SW480 (cell line): ENCODE measurements around the gene FKBP5.
A peak's percentile ranks its signal among the peaks of the same experiment; 100 is the strongest.
"Not testable (repeated sequence)": the region's sequence is repeated elsewhere in the genome, so short reads cannot be mapped to it uniquely, and the experiment has no call there.

Source experiments
- DNase-seq: peaks from one replicate; pipeline ENCODE4 v3.0.0-alpha.2; 2016; ENCODE audit warnings: low spot score

The FKBP5 gene

DNA sequence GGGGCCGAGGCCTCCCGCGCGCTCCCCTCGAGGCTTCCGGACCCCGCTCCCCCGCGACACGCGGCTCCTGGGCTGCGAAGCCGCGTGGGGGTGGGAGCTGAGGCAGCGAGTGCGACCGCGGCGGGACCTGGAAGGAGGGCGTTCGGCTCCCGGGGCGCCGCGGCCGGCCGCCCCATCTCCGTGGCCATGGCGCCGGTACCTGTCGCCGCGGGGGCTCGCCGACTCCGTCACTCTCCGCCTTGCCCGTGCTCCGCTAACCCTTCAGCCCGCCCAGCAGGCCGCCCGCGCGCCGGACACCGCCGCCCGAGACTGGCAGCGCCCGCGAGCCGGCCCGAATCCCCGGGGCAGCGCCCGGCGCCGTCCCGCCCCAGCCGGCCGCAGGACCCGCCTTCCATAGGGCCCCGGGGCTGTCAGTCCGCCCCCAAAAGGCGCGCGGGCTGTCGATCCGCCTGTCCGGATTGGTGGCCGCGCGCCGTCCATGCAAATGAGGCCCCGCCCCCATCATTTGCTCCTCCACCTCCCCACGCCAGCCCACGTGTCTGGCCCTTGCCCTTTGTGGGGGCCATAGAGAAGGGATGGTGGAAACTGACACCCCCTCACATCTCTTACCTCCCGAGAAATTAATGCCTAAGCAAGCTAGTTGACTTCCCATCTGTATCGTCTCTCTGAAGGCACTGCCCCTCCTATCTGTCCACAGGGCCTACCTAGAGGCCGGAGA is at the start of gene FKBP5:
Gene FKBP5 (minus strand): TSS at position 311 of the 718 bp plus-strand sequence. CDS start 46,091 bp downstream, outside the sequence.
- DNase-seq: peak; percentile 83

DNA sequence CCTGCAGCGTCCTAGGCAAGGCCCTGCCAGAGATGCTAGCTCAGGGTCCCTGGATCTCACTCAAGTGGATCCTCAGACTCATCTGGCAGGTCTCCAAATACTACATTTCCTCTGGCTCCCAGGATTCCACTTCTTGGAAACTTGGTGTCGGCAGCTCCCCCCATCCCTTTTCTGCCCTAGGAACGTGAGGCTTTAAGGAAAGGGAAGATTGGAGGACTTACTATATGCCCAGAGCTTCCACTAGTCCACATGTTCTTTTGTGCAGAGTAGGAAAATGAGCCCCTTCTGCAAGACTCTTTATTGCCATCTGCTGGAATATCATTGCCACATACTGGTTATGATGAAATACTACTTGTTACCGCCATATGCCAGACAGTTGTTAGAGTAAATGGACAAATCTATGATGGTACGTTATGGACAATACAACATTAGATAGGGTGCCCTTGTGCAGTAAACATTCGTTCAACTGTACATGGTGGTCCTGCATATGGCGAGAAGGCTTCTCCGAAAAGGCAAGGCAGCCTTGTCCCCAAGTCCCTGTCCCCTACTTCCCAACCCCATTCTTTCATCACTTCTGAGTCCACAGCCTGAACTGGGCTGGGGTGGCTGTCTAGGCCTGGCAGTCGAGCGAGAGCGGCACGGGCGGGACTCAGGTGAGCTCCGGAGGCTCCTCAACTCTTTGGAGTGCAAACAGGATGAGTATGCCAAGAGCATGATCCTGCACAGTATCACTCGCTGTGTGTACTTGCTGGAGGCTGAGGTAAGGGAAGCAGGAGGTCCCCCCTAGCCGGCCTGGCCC is 48.9 kb upstream of the FKBP5 start:
- peak; percentile 80 for DNase-seq

DNA sequence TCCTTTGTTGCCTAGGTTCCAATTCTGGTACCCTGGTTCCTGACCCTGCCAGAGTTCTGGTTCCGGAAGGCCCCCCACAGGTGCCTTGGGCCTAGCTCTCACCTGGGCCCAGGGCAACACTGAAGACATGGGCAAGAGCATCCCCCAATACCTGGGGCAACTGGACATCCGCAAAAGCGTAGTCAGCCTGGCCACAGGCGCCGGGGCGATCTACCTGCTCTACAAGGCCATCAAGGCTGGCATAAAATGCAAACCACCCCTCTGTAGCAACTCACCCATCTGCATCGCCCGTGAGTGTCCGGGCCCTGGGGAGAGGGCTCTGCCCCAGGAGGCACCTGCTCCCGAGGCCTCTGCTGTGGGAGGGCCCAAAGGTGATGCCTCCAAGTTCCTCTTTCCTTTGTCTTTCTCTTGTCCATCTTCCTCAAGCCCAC is 48.3 kb upstream of the FKBP5 start, which contains the start of gene ARMC12:
Gene ARMC12 (plus strand): TSS at position 51 of the 431 bp plus-strand sequence. CDS start 77 bp downstream, at position 128.
- no peak for DNase-seq

DNA sequence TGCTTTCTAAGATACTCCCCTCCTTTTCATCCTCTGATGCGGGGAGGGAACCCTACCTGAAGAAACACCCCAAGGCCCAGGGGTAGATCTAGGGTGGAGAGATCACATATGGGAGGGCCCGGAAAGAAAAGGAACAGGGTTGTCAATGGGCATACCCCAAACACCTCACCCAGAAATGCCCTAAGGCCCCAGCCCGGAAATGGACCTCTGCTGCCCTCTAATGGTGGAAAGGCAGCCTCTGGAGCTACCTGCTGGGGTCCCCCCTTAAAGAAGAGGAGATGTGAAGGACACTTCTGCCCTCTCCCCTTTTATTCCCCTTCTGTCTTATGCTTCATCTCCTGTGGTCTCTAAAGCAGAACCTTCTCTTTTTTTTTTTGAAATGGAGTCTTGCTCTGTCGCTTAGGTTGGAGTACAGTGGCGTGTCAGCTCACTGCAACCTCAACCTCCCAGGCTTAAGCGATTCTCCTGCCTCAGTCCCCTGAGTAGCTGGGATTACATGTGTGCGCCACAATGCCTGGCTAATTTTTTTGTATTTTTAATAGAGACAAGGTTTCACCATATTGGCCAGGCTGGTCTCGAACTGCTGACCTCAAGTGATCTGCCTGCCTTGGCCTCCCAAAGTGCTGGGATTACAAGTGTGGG is 47.7 kb upstream of the FKBP5 start:
- peak; percentile 24 for DNase-seq

DNA sequence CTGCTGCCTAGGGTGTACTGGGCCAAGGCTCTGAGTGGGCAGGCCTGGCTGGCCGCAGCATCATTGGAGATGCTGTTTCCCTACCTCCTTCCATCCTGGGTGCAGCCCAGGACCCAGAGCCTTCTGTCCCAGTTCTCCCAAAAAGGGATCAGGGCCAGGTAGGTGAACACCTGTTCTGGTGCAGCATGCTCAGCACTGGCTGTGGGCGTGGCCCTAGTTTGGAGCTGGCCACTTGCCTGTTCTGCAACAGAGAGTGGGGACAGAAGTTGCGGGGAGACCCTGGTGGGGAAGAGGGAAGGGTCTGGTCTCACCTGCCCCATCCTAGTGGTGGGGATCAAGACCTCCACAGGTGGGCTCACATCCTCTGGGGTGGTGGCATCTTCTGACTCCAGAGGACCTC is 46.7 kb upstream of the FKBP5 start:
- DNase-seq: no peak

DNA sequence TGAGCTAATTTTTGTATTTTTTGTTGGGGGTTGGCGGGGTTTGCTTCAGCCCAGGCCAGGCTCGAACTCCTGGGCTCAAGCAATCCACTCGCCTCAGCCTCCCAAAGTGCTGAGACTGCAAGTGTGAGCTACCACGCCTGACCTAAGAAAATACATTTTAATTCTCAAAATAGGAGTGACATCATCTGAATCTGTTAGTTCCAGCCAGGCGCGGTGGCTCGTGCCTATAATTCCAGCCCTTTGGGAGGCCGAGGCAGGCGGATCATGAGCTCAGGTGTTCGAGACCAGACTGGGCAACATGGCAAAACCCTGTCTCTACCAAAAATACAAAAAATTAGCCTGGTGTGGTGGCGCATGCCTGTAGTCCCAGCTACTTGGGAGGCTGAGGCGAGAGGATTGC is 45.6 kb upstream of the FKBP5 start:
- DNase-seq: not testable (repeated sequence)

DNA sequence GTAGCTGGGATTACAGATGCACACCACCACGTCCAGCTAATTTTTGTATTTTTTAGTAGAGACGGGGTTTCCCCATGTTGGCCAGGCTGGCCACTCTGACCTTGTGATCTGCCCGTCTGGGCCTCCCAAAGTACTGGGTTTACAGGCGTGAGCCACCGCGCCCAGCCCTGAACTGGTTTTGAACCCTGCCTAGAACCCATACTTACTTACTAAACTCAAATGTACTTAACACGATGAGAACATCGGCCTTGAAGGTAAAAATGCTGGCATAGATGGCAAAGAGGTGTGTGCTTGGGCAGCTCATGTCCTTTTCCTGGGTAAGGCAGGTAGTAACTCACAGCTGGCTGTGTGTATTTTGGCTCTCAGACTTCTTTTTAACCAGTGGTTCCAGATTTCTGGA is 44.9 kb upstream of the FKBP5 start:
- DNase-seq: no peak

DNA sequence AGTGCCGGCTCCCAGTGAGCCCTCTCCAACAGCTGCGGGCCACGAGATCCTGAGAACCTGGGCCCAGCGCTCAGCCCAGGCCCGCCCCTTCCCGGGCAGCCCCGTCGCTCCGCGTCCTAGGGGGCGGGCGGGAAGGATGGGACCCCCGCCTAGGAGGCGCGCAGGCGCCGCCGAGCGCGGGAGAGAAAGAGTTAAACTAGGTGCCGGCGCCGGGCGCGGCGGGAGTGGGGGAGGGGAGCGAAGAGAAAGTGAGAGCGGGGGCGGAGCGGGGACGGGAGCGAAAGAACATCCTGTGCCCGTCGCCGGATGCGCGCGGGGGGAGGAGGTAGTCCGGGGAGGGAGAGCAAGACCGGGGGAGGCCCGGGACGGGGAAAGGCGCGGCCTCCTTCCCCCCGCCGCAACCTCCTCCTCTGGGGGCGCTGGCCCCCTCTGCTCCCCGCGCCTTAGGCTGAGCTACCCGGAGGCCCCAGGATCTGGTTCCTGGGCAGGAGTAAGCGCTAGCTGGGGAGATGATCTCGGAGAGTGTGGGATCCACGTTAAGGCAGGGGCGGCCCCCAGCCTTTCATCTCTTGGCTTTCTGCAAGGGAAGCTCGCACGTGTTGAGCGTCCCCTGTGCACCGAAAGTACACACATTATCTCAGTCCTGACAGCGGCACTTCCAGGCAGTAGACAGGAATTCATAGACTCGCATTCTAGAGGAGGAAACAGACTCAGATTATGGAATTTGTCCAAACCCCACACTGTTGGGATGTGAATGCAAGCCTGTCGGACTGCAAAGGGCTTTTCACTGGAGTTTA is 43.2 kb upstream of the FKBP5 start:
- DNase-seq: peak; percentile 76

DNA sequence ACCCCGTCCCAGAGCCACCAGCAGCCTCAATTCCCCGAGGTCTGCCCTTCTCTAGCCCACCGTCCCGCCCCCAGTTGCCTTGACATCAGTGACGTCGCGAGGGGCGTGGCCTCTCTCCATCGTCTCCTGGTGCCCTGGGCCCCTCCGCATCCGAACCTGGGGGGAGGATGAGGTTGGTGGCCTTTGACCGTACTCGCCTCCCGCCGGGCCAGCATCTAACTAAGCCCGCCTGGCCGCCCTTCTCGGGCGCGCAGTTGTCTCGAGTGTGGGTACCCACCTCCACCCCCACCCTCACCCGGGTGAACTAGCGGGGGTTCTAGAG is 42.7 kb upstream of the FKBP5 start:
- DNase-seq: peak; percentile 67

DNA sequence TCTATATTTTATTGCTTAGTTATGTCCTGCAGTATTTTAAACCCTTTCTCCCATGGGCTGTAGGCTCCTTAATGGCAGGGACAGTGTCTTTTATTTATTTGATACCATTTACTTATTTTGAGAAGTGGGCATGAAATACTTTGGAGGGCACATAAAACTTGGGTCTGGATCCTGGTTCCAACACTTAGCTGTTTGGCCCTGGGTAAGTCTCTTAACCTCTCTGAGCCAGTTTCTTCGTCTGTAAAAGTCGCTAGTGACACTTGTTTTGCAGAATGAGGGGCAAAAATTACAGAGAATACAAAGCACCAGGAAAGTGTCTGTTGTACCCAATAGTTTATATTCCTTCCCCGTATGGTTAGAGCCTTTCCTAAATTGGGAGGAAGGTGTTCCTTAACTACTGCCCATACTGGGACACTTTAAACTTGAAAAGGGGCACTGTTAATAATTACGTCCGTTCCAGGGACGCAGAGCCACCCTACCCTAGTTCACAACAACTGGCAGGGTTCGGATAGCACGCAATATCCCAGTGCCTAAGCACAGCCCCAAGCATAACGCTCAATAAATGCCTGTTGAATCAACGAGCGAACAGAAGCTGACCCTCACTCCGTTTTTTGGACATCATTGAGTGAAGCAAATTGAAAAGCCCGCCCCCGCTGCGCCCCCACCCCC is 42.2 kb upstream of the FKBP5 start:
- DNase-seq: no peak

DNA sequence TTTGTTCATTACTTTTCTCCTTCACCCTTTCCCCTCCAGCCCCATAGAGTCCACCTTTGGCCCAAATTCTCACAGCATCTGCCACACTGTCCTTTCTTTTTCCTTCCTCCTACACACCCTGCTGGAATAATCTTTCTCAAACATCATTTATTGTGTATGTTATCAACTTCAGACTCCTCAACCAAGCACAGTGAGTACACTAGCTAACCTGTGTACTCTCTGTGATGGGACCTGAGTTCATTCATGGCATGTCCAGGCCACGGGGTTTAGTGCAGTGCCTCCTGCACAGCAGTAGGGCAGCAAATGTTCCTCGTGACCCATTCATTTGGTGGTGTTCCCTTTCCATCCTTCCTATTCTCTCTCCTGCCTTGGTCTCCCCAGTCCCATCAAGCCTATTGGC is 41.0 kb upstream of the FKBP5 start:
- DNase-seq: no peak

DNA sequence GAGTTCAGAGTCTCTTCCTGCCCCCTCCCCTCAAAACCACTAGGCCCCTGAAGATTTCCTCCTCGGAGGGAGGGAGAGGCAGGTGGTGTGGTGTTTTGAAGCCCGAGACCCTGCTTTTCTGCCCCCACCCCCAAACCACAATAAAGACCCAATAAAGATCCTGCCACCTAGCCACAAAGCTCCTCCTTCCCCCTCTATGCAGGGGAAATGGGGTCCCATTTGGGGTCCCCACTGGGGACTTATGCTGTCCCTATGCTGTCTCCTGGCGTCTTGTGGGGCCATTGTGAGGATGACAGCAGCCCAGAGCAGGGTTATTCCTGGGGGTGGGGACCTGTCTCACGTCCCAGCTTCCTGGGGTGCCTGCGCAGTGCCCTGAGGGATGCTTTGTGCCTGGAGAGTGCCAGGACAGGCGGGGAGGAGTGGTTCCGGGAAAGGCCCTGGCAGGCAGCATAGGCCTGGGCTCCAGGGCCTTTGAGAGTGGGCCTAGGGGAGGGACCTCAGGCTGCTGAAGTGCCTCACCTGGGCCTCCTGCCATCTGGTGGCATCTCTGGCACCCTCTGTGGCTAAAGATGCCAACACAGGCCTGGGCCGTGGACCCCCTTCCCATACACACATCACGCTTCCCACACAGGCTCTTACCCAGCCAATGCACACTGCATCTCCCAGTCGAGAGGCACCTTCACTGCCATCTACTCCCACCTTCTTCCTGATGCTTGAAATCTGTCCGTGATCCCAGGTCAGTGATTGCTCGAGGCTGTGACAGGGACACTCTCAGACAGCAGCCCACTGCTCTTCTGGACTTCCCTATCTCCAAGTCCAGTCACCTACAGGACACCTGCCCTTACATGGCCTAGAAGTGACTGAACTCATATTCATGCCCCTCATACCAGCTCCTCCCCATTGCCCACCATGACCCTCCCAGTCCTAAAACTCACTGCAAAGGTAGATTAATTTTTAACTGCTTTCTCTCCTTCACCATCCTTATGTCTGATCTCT is 40.3 kb upstream of the FKBP5 start:
- peak; percentile 48 for DNase-seq

DNA sequence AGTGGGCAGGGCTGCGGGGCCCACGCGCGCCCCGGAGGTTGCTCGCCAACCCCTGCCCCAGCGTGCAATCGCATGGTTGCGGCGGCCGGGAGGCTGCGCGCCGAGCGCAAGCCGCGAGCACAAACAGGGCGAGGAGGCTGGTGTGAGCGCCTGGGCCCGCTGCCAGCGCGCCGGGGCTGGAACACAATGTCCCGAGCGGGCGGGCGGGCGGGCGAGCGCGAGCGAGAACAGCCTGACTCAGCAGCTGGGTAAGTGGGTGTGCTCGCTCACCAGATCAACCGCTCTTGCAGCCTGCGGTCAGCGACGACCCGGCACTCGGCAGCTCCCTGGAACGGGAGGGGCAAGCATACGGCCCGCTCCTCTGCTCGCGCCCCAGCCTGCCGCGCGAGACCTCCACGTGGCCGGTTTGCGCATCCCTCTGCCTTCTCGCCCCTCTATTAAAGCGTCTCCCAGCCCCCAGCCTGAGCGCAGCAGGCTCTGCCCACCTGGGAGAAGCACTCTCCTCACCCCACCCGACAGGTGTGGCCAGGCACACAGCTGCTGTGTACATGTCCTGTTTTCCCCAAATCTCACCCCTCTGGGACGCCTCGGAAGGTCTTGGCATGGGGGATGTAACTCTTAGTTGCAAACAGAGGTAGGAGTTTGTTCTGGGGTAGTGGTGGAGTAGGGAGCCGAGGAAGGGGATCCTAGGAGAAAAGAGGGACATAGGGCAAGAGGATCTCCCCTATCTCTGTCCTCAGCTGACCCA is 39.4 kb upstream of the FKBP5 start:
- DNase-seq: peak; percentile 88

DNA sequence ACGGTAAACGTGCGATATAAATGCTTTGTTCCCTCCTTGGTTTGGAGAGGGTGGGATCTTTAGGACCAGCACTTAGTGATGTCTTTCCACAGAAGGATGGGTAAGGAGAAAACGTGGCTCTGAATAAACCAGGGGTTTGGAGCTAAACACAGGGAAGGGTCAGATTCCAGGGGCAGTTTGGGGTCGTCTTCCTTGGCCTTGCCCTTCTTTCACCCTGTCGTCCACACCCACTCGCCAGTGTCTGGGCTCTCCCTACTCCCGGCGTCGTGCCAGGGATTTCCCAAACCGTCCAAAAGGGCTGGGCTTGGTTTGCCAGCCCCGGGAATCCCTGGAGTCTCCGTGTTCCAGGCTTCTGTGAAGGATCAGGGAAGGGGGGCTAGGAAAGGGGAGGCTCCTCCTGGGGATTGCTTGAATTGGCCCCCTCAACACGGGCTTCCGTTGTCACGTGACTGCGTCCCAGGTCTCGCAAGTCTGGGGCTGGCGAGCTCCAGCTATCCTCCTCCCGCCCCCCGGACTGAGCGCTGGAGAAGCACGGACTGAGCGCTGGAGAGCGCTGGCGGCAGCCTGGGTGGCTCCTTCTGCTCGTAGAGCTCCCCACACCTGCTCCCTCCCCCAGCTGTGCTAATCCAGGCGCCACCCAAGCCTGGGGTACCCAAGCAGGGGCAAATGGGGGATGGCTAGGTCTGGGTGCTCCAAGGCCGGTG is 38.7 kb upstream of the FKBP5 start:
- peak; percentile 43 for DNase-seq

DNA sequence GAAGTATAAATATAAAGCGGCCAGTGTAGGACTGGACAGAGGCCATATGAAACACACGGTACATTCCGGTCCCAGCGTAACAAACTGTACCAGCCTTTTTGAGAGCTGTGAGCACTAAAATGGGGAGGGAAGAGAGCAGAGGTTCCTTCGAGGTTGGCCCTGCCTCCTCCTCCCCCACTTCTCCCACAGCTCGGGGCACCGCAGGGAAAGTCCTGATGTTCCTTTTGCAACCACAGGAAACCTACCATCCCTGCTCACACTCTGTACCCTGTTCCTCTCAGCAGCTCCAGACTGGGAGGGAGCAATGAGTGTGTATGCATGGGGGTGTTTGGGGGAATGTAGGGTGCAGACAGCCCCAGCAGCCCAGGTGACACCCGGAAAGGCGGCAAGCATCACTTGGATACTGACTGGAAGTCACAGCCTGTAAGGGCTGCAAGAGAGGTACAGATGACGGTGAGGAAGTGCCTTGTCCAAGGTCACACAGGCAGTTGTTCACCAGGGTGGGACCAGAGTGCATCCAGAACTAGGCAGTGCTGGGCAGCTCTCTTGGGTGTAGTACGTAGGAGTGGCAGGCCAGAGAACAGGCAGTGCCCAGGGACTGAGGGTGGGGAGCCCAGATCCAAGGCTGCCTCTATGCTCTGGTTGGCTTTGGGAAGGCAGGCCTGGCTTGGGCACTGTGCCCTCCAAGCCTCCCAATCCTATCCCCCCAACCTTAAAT is 37.2 kb upstream of the FKBP5 start:
- no peak for DNase-seq

DNA sequence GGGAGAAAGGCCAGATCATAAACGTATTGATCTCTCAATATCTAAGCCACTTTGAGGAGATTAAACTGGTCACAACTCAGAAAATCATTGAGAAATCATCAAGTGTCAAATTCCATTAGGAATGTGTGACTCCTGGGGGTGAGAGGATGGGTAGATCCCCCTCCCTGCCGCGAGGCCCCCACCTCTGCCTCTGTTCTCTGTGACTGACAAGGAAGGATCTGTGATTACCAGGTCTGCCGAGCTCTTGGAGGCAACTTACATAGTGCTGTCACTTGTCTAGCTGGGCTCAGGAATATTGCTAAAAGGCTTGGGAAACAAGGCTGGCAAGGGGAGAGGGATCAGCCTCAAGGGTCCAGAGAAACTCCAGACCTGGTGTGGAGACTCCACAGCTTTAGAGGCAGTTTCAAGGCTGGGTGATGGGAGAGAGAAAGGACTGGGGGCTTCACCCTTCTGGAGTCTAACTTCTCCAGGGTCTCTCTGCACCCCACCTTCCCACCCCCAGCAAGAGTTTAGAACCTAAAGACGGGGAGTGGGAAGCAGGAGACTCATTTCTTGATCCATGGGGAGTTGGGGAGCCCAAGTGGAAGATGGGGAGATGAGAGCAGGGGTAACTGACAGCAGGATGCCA is 36.5 kb upstream of the FKBP5 start:
- no peak for DNase-seq

DNA sequence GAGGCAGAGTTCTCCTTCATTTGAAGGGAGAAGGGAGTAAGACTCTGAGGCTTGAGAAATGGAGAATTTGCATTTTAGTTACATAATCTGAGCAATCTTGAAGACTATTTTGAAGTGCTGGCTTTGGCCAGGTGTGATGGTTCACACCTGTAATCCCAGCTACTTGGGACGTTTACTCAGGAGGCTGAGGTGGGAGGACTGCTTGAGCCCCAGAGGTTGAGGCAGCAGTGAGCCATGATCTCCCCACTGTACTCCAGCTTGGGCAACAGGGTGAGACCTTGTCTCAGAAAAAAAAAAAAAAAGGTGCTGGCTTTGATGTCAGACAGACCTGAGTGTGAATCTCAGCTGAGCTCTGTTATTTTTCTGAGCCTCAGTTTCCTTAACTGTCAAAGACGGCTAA is 35.8 kb upstream of the FKBP5 start:
- no peak for DNase-seq

DNA sequence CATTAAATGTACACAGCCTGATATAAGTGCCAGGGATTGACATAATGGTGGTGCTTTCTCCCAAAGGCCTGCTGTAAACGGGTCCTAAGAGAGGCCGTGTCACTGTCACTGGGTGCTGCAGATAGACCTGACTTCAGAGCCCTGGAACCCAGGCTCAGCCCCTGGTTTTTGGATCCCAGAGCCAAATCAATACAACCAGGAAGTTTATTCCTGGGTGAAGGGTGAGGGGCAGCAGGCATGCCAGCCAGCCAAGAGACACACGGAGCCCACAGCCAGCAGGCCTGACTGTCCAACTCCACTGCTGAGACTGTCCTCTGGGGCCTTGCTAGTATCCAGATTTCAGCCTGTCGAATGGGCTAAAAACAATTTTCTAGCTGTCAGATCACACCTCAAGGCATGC is 35.3 kb upstream of the FKBP5 start:
- DNase-seq: no peak
